Thoracic aorta (tissue), 2 donors: ENCODE results near the gene TEX29. TPM values are rescaled to one million over a fixed set of nuclear protein-coding genes. Genes with fewer than 3 reads are reported as not detected.

Experiments used
- ATAC-seq: fragments of 150-250 bp; one replicate; pipeline ENCODE4 v1.8.0; 2017; ENCODE audit warnings: low read depth; ENCODE audit not compliant: insufficient number of reproducible peaks, low FRiP score
- DNase-seq: peaks from one replicate; pipeline ENCODE4 v3.0.0-alpha.2; 2020; ENCODE audit warnings: low spot score
- H3K27ac ChIP-seq, 2 donors: fragments of 200-600 bp; sonication (generic); 1 replicate in 1 of 2; 2 replicates in 1 of 2; pipeline ENCODE4 v1.5.1; 2016; ENCODE audit warnings: mild to moderate bottlenecking in 2 of 2, moderate library complexity in 2 of 2
- H3K27me3 ChIP-seq: fragments of 200-600 bp; sonication (generic); replicated peaks from 2 replicates; pipeline ENCODE4 v1.6.0; 2016; ENCODE audit warnings: mild to moderate bottlenecking; ENCODE audit not compliant: insufficient read depth
- H3K36me3 ChIP-seq: fragments of 200-600 bp; sonication (generic); one replicate; pipeline ENCODE4 v1.5.1; 2016
- H3K4me1 ChIP-seq, 2 donors: fragments of 200-600 bp; sonication (generic); 1 replicate in 1 of 2; 2 replicates in 1 of 2; pipeline versions ENCODE4 v1.5.1 to v1.6.0; 2016; ENCODE audit warnings: low read depth in 2 of 2, mild to moderate bottlenecking in 1 of 2; ENCODE audit not compliant: control insufficient read depth in 1 of 2
- H3K4me3 ChIP-seq: fragments of 200-600 bp; sonication (generic); 2 replicates; pipeline ENCODE4 v1.5.1; 2016; ENCODE audit warnings: mild to moderate bottlenecking
- H3K9me3 ChIP-seq: fragments of 200-600 bp; sonication (generic); 2 replicates; pipeline ENCODE4 v1.5.1; 2016
- CTCF ChIP-seq: fragments of 200-600 bp; sonication (generic); IDR thresholded peaks from one replicate; pipeline ENCODE4 v1.5.1; 2019; ENCODE audit warnings: antibody characterized with exemption
- total RNA-seq, 2 donors: library from RNA; depleted of rRNA; stranded (reverse); fragments of >200 nt; gene quantifications; one replicate each; pipeline versions ENCODE4 v1.1.0 to v1.2.3, GENCODE V29; 2016

The TEX29 gene
- total RNA-seq, 2 donors from 2014 or later = not detected

- Histone ChIP-seq H3K4me3 (peak overlapping the region; percentile 43), H3K4me1 (peaks cover 23 to 58% of the 10 kb centered on the region in 2 donors), H3K9me3 (no peaks in the 10 kb centered on the region), H3K27ac (peak overlapping the region; percentile 88 to 91), H3K36me3 (peaks cover 25% of the 10 kb centered on the region), H3K27me3 (no peaks in the 10 kb centered on the region)
- no peak for DNase-seq
- ATAC-seq = peak; percentile 61
- TF ChIP-seq CTCF = no peak
Observed at GRCh38 chr13:111280681-111281585, 39.5 kb upstream of the TEX29 start.

- peak overlapping the region; percentile 88 to 91 for H3K27ac ChIP-seq
- TF ChIP-seq CTCF = no peak
- ATAC-seq = peak; percentile 75
Observed at GRCh38 chr13:111281751-111282311, 38.6 kb upstream of the TEX29 start.

GRCh38 chr13:111282425-111282824 is 38.0 kb upstream of the TEX29 start:
- H3K27ac ChIP-seq = peak overlapping the region; percentile 88 to 91
- DNase-seq (no peak), ATAC-seq (no peak)
- H3K36me3 ChIP-seq = peaks cover 31% of the 10 kb centered on the region
- H3K4me1 ChIP-seq = peaks cover 23 to 58% of the 10 kb centered on the region in 2 donors
- TF ChIP-seq CTCF = no peak
- H3K4me3 ChIP-seq = peak overlapping the region; percentile 43
- no peaks in the 10 kb centered on the region for H3K27me3 ChIP-seq
- no peaks in the 10 kb centered on the region for H3K9me3 ChIP-seq

More at GRCh38 chr13:111281751-111282311, 38.6 kb upstream of the TEX29 start:
- no peak for DNase-seq
- H3K27me3 ChIP-seq = no peaks in the 10 kb centered on the region
- H3K4me3 ChIP-seq = peak overlapping the region; percentile 43
- H3K4me1 ChIP-seq = peaks cover 23 to 58% of the 10 kb centered on the region in 2 donors
- H3K36me3 ChIP-seq = peaks cover 25% of the 10 kb centered on the region
- no peaks in the 10 kb centered on the region for H3K9me3 ChIP-seq

GRCh38 chr13:111282997-111283396 is 37.4 kb upstream of the TEX29 start:
- no peak for TF ChIP-seq CTCF
- H3K27me3 ChIP-seq = no peaks in the 10 kb centered on the region
- H3K9me3 ChIP-seq = no peaks in the 10 kb centered on the region
- peak overlapping the region; percentile 88 to 91 for H3K27ac ChIP-seq
- ATAC-seq = no peak
- no peak overlapping the region for H3K4me3 ChIP-seq
- DNase-seq = no peak
- peaks cover 23 to 58% of the 10 kb centered on the region in 2 donors for H3K4me1 ChIP-seq
- peaks cover 36% of the 10 kb centered on the region for H3K36me3 ChIP-seq

GRCh38 chr13:111283457-111283856 is 37.0 kb upstream of the TEX29 start:
- no peak for DNase-seq
- no peak for ATAC-seq
- peaks cover 39% of the 10 kb centered on the region for H3K36me3 ChIP-seq

More at GRCh38 chr13:111283457-111283856, 37.0 kb upstream of the TEX29 start:
- peaks cover 23 to 58% of the 10 kb centered on the region in 2 donors for H3K4me1 ChIP-seq
- H3K27ac ChIP-seq = peak overlapping the region; percentile 88 to 91
- no peak overlapping the region for H3K4me3 ChIP-seq
- H3K27me3 ChIP-seq = no peaks in the 10 kb centered on the region
- no peak for TF ChIP-seq CTCF
- H3K9me3 ChIP-seq = no peaks in the 10 kb centered on the region
